ENCODE measurements around the gene DYNLT5. TPM values are rescaled to one million over a fixed set of nuclear protein-coding genes. Genes with fewer than 3 reads are reported as not detected.

Gene DYNLT5
- polyA plus RNA-seq, 1 of the 3 experiments (the other 2 are of a cell fraction): not detected

DNA sequence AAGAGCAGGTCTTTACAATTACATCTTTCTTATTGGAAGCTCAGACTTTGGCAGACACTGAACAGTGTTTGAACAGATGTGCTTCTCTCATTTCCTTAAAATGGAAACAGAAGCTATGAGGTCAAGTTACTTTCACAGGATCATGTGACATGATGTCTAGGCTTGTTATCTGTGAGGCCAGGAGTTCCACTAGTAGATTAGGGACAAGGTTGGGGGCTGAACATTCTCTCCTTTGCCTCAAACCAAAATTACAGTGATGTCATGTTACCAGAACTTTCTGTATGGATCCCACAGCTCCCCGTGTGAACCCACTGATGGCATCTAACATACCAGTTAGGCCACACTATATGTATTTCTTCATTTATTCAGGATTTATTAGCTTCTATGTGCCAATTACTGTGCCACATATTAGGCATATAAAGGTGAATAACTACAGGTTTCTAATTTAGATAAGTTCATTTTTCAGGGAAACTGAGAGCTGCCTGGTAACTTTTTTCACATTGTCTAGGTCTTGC, 6.0 kb downstream of the DYNLT5 start:
- Histone ChIP-seq H3K9ac (no peak overlapping the region), H3K36me3 (replicated peaks in 1 of 2; ENCODE audit: control insufficient read depth in 1 of 2, insufficient read depth in 2 of 2, low read length in 1 of 2) (no peaks in the 10 kb centered on the region), H3F3A (replicated peaks; ENCODE audit: insufficient read depth) (no peaks in the 10 kb centered on the region), H4K20me1 (ENCODE audit: insufficient read depth) (no peaks in the 10 kb centered on the region), H3K9me2 (no peaks in the 10 kb centered on the region), H3K79me2 (ENCODE audit: insufficient read depth) (no peaks in the 10 kb centered on the region), H3K4me3 (ENCODE audit: low read depth in 2 of 2, low read length in 1 of 2) (no peak overlapping the region), H3K9me3 (0 out of 2 replicates have a peak, but pooled peaks cover 6% of the 10 kb centered on the region), H3K27ac (ENCODE audit: low read depth in 2 of 2, low read length in 1 of 2) (peak overlapping the region in 1 of 2 experiments; percentile 73; a peak in 2 of 4 replicates), H3K27me3 (ENCODE audit: insufficient read depth) (no peaks in the 10 kb centered on the region), H3K4me1 (ENCODE audit: control insufficient read depth in 1 of 2, insufficient read depth in 2 of 2, low read depth in 1 of 2, low read length in 1 of 2) (peaks cover 0 to 6% of the 10 kb centered on the region in 2 experiments; a peak in 2 of 4 replicates), H3K4me2 (no peak overlapping the region), H2AFZ (ENCODE audit: low read depth) (no peak overlapping the region)
- ChIA-PET CTCF (interaction anchor here (1.0 to 2.5 kb wide), 9 partner anchors 8 to 742 kb away, joined by 3 to 10 read pairs (median 4); no protein-coding TSS in a partner anchor), POLR2A (no interaction called here)
- no peak for DNase-seq
- no peak for TF ChIP-seq NFIC (IDR thresholded peaks at IDR 0.05; ENCODE audit: borderline replicate concordance)
- TF ChIP-seq SIN3A (IDR thresholded peaks at IDR 0.05; ENCODE audit: borderline replicate concordance, low read depth, low read length): no peak
- peak in 1 of 2 experiments; percentile 13; a peak in 1 of 4 replicates for TF ChIP-seq EP300 (IDR thresholded peaks at IDR 0.05; ENCODE audit: borderline replicate concordance in 1 of 2, low read depth in 1 of 2, low read length in 1 of 2)
- TF ChIP-seq FOXJ3 (CRISPR knock-in tag; IDR thresholded peaks at IDR 0.05): no peak
- TF ChIP-seq TCF12 (IDR thresholded peaks at IDR 0.05): 0 out of 2 replicates have a peak, but pooled peaks have one; percentile 10
- no peak for TF ChIP-seq RAD21 (IDR thresholded peaks at IDR 0.05; ENCODE audit: low read length)
- WGBS (ENCODE audit: low lambda C conversion rate): 93% methylated on average over 1 of the region's 1 CpG

DNA sequence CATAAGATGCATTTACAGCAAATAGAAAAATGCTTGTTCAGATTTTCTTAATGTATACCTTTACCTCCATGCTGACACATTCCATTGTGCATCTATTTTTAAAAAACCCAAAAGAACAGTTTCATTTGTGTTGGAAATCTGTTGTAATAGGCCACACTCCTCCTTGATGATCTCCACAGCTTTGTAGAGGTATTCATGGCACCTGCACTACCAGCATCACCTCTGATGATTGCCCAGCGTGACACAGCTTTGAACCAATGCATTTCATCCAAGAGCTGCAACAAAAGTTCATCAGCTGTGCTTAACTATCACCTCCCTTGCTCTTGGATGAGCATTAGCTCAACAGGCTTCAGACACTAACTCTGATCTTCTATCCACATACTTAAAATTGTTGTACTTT, 8.2 kb downstream of the DYNLT5 start:
- peaks cover 0 to 6% of the 10 kb centered on the region in 2 experiments; a peak in 2 of 4 replicates for H3K4me1 ChIP-seq (ENCODE audit: control insufficient read depth in 1 of 2, insufficient read depth in 2 of 2, low read depth in 1 of 2, low read length in 1 of 2)
- H3K9me2 ChIP-seq: no peaks in the 10 kb centered on the region
- DNase-seq: no peak
- H3K79me2 ChIP-seq (ENCODE audit: insufficient read depth): no peaks in the 10 kb centered on the region
- H4K20me1 ChIP-seq (ENCODE audit: insufficient read depth): no peaks in the 10 kb centered on the region
- 77% methylated on average over 1 of the region's 1 CpG for WGBS (ENCODE audit: low lambda C conversion rate)
- no peak overlapping the region for H3K9ac ChIP-seq
- H3K4me2 ChIP-seq: no peak overlapping the region
- no peaks in the 10 kb centered on the region for H3K36me3 ChIP-seq (replicated peaks in 1 of 2; ENCODE audit: control insufficient read depth in 1 of 2, insufficient read depth in 2 of 2, low read length in 1 of 2)
- no peak overlapping the region for H2AFZ ChIP-seq (ENCODE audit: low read depth)
- no peaks in the 10 kb centered on the region for H3K27me3 ChIP-seq (ENCODE audit: insufficient read depth)
- no peak overlapping the region for H3K4me3 ChIP-seq (ENCODE audit: low read depth in 2 of 2, low read length in 1 of 2)
- CTCF ChIA-PET: interaction anchor here (1.3 to 1.5 kb wide), 2 partner anchors 11 to 235 kb away, joined by 3 read pairs; no protein-coding TSS in a partner anchor
- TF ChIP-seq TEAD4 (IDR thresholded peaks at IDR 0.05; ENCODE audit: borderline replicate concordance, insufficient read depth): no peak
- TF ChIP-seq POLR2AphosphoS5 (IDR thresholded peaks at IDR 0.05; ENCODE audit: low read depth, low read length): no peak
- TF ChIP-seq, protein P1, sequence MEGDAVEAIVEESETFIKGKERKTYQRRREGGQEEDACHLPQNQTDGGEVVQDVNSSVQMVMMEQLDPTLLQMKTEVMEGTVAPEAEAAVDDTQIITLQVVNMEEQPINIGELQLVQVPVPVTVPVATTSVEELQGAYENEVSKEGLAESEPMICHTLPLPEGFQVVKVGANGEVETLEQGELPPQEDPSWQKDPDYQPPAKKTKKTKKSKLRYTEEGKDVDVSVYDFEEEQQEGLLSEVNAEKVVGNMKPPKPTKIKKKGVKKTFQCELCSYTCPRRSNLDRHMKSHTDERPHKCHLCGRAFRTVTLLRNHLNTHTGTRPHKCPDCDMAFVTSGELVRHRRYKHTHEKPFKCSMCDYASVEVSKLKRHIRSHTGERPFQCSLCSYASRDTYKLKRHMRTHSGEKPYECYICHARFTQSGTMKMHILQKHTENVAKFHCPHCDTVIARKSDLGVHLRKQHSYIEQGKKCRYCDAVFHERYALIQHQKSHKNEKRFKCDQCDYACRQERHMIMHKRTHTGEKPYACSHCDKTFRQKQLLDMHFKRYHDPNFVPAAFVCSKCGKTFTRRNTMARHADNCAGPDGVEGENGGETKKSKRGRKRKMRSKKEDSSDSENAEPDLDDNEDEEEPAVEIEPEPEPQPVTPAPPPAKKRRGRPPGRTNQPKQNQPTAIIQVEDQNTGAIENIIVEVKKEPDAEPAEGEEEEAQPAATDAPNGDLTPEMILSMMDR (IDR thresholded peaks at IDR 0.05): no peak
- no peak for TF ChIP-seq RFX5 (IDR thresholded peaks at IDR 0.05; ENCODE audit: low read length)
- TF ChIP-seq FOXM1 (IDR thresholded peaks at IDR 0.05; ENCODE audit: low read depth): no peak
- TF ChIP-seq, protein P2, sequence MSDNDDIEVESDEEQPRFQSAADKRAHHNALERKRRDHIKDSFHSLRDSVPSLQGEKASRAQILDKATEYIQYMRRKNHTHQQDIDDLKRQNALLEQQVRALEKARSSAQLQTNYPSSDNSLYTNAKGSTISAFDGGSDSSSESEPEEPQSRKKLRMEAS (IDR thresholded peaks at IDR 0.05; ENCODE audit: low read depth): no peak
- no peak for TF ChIP-seq EZH2phosphoT487 (IDR thresholded peaks at IDR 0.05; ENCODE audit: borderline replicate concordance, low read depth)
- TF ChIP-seq TAF1 (IDR thresholded peaks at IDR 0.05; ENCODE audit: borderline replicate concordance, low read depth, low read length): no peak
- no peaks in the 10 kb centered on the region for H3F3A ChIP-seq (replicated peaks; ENCODE audit: insufficient read depth)
- POLR2A ChIA-PET: no interaction called here
- 0 out of 2 replicates have a peak, but pooled peaks cover 6% of the 10 kb centered on the region for H3K9me3 ChIP-seq
- H3K27ac ChIP-seq (ENCODE audit: low read depth in 2 of 2, low read length in 1 of 2): no peak overlapping the region
